AG08395 (cell line): ENCODE results near the gene CEACAM7.
"Not testable (repeated sequence)": the region's sequence is repeated elsewhere in the genome, so short reads cannot be mapped to it uniquely, and the experiment has no call there.

Experiments used
- DNase-seq: peaks from one replicate; pipeline ENCODE4 v3.0.0; 2012; ENCODE audit warnings: mixed read lengths, low spot score

The CEACAM7 gene

GRCh38 chr19:41688098-41688497 is at the start of gene CEACAM7:
CEACAM7 (minus strand) TSS chr19:41688270; CDS start chr19:41688165, 105 bp downstream.
- no peak for DNase-seq

- no peak for DNase-seq
Observed at GRCh38 chr19:41735071-41735600, 47.1 kb upstream of the CEACAM7 start.

- DNase-seq: no peak
Observed at GRCh38 chr19:41734585-41734984, 46.5 kb upstream of the CEACAM7 start.

DNA sequence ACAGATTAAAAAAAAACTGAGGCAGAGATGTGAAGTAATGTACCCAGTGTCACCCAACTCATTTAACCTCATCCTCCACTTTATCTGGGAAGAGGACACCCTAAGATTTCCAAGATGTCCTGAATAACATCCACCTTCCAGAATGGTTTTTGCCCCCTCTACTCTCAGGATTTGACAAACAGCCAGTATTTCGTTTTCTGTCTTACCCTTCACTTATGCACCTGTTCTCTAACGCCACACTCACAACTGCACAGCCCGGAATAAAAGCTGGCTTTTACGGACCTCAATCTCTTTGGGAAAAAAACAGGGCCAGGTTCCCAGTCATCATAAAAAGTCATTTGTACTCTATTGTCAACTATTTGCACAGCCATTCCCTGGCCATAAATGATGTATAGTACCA is 46.1 kb upstream of the CEACAM7 start:
- no peak for DNase-seq

DNA sequence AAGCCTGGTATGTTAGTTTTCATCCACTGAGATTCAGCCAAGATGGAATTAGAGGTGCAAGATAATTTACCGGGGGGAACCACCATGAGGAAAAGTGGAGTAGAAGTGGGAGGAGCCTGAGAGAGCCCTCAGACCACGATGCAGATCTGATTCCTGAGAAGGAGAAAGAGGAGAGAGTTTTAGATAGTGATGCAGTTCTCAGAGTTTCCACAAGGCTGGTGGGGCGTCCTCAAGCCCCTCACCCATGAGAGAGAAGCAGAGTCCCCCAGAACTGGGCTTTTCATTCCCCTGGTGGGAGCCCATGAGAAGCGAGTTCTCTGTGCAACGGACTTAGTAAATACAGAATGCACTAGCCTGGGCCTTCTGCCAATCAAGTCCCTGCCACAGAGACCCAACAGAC is 38.4 kb upstream of the CEACAM7 start:
- no peak for DNase-seq

- DNase-seq: no peak
Observed at GRCh38 chr19:41720103-41720502, 32.0 kb upstream of the CEACAM7 start.

DNA sequence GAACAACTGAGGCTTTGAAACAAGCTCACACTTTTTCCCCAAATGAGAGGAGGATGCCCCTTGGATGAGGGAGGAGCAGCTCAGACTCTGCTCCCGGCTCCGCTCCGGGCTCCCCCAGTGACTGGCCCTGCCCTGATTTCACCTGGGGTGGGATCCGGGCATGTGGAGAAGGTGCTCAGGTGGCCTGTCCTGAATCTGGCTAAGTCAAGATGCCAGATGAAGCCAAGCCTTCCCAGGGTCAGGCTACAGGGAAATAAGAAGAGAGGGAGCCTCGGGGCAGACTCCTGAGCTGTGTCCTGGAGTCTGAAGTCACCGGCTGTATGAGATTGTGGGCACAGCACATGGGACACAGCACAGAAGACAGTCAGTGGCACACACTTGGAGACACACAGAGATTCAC is 30.7 kb upstream of the CEACAM7 start:
- DNase-seq: no peak

DNA sequence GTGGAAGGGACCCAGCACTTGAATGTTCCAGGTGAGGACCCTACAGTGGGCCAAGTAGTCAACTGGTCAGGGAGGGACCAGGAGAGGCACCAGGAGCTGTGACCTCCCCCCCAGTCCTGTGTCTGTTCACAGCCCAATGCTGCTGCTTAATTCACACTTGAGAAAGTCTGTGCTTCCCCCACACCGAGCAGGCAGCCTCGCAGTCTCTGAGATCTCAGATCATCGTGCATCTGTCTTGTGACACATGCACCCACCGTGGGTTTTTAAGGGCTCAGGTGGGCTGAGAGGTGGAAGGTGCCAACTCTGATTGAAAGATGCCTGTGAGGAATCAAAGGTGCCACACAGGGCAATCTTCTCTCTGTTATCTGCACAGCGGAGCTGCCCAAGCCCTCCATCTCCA is 26.5 kb upstream of the CEACAM7 start:
- DNase-seq: no peak

- no peak for DNase-seq
Observed at GRCh38 chr19:41711376-41712261, 23.5 kb upstream of the CEACAM7 start.

DNA sequence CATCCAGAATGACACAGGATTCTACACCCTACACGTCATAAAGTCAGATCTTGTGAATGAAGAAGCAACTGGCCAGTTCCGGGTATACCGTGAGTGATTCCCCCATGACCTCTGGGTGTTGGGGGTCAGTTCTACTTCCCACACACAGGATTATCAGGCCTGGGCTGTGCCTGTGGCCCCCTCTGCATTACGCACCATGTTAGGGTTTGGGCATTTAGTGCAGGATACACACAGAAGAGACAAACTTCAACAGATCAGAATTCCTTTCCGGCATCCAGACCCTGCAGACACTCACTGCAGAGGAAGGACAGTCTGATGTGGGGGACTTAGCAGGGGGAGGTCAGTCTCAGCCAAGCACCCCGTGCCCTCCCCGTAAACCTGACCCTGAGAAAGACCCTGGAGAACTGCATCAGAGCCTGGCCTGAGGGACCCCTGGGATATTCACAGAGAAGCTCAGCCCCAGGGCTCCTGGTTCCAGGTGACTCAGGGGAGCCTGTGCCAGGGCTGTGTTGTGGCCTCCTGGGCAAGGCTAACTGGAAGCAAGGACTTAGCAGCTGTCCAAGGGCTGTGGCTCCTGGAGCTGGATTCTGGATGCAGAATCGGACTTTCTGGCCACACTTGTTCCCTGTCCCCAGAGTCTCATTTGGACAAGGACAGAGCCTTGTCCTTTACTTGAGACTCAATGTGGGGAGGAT is 22.0 kb upstream of the CEACAM7 start:
- no peak for DNase-seq

- not testable (repeated sequence) for DNase-seq
Observed at GRCh38 chr19:41709516-41709915, 21.4 kb upstream of the CEACAM7 start.

DNA sequence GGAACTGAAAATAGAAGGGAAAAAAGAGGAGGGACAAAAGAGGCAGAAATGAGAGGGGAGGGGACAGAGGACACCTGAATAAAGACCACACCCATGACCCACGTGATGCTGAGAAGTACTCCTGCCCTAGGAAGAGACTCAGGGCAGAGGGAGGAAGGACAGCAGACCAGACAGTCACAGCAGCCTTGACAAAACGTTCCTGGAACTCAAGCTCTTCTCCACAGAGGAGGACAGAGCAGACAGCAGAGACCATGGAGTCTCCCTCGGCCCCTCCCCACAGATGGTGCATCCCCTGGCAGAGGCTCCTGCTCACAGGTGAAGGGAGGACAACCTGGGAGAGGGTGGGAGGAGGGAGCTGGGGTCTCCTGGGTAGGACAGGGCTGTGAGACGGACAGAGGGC is 20.4 kb upstream of the CEACAM7 start, which contains the start of gene CEACAM5:
CEACAM5 (plus strand) TSS at position 146 of the 400 bp plus-strand sequence; CDS start at position 252, 106 bp downstream.
- no peak for DNase-seq

- no peak for DNase-seq
Observed at GRCh38 chr19:41707871-41708371, 19.9 kb upstream of the CEACAM7 start.

GRCh38 chr19:41707502-41707812 is 19.4 kb upstream of the CEACAM7 start:
- DNase-seq: no peak

- peak; percentile 37 for DNase-seq
Observed at GRCh38 chr19:41706741-41707501, 18.9 kb upstream of the CEACAM7 start.

DNA sequence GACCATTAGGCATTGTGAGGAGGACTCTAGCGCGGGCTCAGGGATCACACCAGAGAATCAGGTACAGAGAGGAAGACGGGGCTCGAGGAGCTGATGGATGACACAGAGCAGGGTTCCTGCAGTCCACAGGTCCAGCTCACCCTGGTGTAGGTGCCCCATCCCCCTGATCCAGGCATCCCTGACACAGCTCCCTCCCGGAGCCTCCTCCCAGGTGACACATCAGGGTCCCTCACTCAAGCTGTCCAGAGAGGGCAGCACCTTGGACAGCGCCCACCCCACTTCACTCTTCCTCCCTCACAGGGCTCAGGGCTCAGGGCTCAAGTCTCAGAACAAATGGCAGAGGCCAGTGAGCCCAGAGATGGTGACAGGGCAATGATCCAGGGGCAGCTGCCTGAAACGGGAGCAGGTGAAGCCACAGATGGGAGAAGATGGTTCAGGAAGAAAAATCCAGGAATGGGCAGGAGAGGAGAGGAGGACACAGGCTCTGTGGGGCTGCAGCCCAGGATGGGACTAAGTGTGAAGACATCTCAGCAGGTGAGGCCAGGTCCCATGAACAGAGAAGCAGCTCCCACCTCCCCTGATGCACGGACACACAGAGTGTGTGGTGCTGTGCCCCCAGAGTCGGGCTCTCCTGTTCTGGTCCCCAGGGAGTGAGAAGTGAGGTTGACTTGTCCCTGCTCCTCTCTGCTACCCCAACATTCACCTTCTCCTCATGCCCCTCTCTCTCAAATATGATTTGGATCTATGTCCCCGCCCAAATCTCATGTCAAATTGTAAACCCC is 17.5 kb upstream of the CEACAM7 start:
- no peak for DNase-seq

- no peak for DNase-seq
Observed at GRCh38 chr19:41703602-41704293, 15.7 kb upstream of the CEACAM7 start.

GRCh38 chr19:41702171-41702651 is 14.1 kb upstream of the CEACAM7 start:
- DNase-seq: no peak

DNA sequence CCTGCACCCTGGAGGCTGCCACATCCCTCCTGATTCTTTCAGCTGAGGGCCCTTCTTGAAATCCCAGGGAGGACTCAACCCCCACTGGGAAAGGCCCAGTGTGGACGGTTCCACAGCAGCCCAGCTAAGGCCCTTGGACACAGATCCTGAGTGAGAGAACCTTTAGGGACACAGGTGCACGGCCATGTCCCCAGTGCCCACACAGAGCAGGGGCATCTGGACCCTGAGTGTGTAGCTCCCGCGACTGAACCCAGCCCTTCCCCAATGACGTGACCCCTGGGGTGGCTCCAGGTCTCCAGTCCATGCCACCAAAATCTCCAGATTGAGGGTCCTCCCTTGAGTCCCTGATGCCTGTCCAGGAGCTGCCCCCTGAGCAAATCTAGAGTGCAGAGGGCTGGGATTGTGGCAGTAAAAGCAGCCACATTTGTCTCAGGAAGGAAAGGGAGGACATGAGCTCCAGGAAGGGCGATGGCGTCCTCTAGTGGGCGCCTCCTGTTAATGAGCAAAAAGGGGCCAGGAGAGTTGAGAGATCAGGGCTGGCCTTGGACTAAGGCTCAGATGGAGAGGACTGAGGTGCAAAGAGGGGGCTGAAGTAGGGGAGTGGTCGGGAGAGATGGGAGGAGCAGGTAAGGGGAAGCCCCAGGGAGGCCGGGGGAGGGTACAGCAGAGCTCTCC is 13.5 kb upstream of the CEACAM7 start:
- DNase-seq: no peak
